HuH-7.5 (cell line): ENCODE data around the gene SH3RF3.

ENCODE experiments used
- DNase-seq: peaks from one replicate; pipeline ENCODE4 v3.0.0; 2011; ENCODE audit warnings: low spot score

The SH3RF3 gene

DNA sequence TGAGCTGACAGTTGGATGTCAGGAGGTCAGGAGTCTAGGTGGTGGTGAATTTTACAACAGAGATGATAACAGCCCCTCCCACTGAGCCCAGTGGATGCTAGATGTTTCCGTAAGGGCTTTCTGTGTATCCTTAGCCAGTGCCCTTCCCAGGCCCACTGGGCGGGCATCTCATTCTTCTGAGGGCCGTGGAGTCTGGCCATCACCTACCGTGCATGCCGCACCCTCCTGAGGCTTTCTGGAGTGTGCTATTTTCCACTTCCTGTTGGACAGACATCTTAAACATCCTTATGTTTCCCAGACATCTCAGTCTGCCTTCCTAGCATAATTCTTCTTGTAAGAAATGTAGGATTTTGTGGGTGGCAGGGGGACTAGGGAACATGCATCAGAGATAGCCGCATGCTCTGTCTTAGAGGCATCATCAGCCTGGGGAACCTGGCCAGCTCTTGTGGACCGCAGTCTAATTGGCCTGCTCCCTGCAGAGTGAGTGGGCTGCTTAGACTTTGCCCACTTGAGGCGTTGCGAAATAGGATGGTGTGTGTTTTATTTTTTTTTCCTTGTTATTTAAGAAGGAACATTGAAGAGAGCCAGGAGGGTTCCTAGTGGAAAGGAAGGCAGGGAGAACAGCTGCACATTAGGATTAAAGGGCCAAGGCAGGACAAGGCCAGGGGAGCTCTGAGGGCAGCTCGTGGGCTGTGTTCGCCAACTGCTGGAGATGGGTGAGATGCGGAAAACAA is 135.8 kb downstream of the SH3RF3 start:
- no peak for DNase-seq

DNA sequence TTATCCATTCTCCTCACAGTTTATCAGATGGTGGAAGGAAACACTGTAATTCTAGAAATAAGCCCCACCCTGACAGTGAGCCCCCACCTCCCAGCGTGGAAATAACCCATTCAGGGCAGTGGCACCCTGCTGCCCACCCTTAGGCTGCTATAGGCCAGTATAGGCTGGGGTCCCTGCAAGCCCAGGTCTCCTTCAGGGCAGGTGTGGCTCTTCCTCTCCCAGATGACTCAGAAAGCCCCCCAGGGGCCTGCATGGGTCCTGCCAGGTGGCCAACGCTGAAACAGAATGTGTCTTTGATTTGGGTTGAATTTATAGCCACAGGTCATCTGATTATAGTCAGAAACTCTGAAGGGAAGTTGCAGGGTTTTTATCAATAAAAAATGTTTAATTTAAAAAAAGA is 136.4 kb downstream of the SH3RF3 start:
- no peak for DNase-seq

GRCh38 chr2:109265953-109266352 is 136.9 kb downstream of the SH3RF3 start:
- no peak for DNase-seq

DNA sequence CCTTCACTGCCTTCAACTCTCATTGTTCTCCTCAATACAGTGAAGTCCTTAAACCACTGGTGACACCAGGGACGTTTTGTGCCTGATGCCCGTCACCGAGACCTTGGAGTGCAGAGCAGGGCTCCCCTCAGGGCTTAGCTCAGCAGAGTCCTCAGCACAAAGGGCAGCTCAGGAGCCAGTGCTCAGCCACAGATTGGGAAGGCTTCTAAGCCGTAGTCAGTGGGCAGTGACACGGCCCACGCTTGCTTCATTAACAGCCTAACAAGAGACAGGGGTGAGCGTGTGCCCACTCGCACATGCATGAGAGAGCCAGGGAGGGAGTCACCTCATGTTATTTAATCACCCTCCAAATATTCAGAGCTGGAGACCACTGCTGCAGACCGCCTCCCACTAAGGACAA is 137.5 kb downstream of the SH3RF3 start:
- DNase-seq, result no peak

DNA sequence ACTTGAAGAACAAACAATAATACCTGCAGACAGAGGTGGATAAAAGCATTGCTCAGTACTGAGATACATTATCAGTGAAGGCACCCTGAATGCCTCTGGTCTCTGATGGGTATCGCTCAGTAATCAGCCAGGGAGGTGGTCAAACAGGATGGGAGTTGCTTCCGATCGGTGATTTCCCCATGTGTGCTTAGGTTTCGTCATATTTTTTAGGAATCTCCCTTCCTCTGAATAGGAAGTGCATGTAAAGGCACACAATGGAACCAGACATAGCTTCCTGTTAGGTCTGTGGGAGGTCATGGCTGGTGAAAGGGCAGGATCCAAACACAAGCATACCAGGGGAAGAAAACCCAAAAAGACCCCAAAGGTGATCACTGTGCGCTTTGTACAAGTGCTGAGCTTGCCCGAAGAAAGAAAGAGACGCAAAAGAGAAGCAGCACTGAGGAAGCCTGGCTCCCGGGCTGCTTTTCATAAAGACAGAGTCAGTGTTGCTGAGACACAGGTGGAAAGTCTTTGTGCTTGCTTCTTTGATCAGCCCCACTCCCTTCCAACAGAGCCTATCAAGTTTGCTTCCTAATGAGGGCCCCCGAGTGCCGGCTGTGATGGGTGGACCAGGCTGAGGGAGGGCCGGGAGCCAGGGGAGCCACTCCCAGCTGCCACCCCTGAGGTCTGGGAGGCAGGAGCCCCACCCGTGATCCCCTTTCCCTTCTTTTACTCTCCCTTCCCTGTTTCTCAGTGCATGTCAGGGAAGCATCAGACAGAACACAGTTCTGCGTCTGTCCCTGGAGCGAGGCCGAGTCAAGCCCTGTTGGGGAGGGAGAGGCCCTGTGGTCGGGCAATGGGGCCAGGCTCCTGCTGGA is 138.2 kb downstream of the SH3RF3 start:
- peak; percentile 33 for DNase-seq

DNA sequence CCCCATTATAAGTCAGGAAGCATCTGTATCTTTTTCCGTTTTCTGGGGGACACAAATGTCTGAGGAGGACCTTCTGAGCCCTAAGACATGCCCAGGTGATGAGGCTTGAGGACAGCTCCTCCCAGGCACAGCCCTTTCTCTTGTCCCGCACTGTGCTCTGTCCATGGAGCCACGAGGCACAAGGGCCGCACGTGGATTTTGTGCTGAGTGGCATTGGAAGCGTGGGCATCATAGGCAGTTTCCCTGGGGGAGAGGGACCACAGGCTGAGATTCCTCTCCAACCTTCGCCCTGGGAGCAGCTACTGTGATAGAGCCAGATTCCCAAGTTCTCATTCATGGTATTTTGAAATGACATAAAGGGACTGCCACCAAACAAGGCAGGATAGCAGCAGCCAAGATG is 139.9 kb downstream of the SH3RF3 start:
- no peak for DNase-seq

DNA sequence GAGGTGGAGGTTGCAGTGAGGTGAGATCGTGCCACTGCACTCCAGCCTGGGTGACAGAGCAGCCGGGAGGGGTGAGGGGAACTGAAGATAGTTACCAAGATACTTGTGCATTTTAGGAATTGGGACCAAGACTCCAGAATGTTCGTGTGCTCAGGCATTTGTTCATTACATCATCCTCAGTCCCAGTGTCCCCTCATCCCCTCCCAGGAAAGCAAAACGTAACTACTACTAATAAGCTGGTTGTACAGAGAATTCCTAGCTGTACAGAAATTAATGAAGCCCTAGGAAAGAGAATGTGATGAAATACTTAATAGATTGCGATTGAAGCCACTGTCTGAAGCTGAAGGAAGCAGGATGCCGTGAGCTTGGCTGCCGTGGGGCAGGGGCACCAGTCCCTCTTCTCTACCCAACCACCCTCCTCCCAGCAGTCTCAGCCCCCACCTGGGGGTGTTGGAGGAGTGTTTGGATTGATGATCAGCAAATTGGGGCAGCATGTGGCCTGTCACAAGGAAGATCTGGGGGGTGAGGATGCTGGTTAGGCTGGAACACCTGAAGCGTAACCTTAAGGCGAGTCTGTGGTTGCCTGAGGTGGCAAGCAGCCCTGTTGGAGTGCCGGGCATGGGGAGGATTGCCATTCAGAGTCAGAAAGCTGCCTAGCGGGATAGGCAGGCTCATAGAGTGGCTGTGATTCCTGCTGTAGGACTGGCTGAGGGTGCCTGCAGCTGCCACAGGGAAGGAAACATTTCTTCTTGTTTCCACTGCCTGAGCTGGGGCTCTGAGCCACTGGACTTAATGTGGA is 140.9 kb downstream of the SH3RF3 start:
- no peak for DNase-seq

DNA sequence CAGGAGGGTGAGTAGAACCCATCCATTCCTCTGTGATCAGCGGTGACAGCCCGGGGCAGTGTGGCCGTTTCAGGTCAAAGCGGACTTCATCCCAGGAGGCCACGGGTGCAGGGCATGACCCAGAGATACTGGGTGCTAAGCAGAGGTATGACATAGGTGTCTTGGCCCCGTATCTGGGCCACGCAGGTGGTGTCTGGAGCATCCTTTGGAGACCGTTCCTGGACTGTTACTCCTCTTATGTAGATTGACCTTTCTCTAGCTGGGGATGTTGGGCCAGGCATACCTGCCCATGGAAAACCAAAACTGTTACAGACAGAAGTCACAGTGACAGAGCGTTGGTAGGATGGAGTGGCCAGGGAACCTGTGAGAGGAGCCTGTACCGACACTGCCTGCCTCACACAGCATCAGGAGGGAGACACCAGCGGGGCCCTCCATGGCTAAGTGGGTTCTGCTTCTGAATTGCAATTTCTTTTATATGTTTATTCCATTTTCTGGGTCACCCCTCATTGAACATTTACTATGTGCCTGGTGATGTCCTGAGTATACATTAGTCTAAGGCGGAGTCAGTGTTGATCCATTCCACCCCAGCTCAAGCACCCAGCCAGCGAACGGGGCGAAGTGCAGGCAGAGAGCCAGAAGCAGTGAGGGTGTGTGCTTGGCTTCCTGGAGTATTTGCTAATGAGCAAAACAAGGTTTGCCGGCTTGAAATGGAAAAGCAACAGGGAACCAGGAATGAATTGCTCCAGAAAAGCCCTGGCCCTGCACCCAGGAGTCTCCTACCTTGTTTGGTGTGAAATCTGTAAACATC is 141.7 kb downstream of the SH3RF3 start:
- DNase-seq, result no peak

GRCh38 chr2:109271920-109272319 is 142.9 kb downstream of the SH3RF3 start:
- no peak for DNase-seq

- DNase-seq, result no peak
These were observed 143.5 kb downstream of the SH3RF3 start for GRCh38 chr2:109272461-109272860.

- no peak for DNase-seq
These were observed 146.4 kb downstream of the SH3RF3 start for GRCh38 chr2:109275120-109276012.

DNA sequence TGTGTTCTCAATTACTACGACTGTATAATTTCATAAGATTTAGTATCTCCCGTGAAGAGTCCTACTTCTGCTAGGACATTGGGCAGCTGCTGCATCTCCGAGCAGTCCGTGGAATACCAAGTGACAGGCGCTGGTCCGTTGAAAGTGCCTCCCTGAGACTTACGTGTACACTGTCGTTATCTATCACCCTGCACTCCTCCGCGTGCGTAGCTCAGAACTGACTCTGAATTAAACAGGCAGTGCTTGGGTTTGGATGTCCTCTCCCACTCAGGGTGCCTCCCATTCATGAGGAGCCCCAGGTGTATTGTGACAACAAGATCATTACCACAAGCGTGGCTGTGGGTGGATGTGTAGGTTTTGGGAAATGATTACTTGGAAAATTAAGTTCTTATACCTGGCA is 148.4 kb downstream of the SH3RF3 start:
- DNase-seq, result no peak

- DNase-seq, result no peak
These were observed 150.3 kb downstream of the SH3RF3 start for GRCh38 chr2:109279243-109279860.

- no peak for DNase-seq
These were observed 151.8 kb downstream of the SH3RF3 start for GRCh38 chr2:109280804-109281203.

- no peak for DNase-seq
These were observed 153.4 kb downstream of the SH3RF3 start for GRCh38 chr2:109282360-109282759.

DNA sequence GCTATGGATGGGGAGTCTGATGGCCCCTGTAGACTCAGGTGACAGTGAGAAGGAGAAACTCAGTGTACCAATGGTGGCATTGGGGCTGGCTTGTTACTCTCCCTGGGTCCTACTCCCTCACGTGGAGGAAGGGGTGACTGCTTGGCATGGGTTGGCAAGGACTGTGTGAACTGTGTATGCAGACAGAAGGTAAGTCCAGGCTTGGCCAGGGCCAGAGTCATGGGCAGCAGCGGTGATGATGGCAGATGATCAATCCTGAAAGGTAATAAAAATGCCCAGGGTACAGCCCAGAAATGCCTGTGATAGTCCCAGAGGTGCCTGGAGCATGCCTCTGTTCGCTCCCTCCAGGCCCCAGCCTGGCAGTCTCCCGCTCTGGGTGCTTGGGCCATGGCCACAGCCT is 153.9 kb downstream of the SH3RF3 start:
- no peak for DNase-seq

DNA sequence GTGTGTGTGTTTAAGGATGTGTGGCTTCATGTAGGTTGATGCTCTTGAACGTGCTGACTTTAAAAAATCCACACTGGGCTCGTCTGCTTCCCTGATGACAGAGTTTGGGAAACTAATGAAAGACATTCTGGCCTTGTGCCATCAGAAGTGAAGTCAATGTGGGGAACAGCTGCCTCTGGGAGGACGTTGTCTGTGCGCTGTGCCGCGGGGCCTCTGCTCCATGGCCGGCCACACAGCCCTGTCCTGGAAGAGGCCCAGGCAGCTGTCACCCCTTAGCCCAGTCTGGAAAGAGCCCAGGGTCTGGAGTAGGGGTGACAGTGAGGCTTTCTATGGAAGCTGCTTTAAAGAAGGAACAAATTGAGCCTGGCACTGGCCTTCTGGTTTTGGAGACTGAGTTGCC is 155.8 kb downstream of the SH3RF3 start:
- no peak for DNase-seq

GRCh38 chr2:109285244-109285651 is 156.2 kb downstream of the SH3RF3 start:
- no peak for DNase-seq

DNA sequence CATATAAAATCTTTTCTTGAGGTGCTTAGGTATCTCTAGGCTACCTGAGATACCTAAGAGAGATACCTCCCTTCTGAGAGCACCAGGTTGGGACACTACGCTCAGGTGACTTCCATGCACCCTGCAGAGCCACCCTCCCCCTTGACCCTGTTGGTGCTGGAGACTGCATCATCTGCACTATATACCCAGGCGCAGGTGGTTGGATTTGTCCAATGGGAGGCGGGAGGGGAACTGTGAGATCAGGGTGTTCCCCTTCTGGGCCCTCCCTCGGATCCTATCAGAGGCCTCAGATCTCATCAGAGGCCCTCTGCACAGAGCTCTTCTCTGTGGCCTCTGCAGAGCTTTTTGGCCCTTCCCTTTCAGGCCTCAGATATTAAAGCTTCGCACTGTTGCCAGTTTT is 158.4 kb downstream of the SH3RF3 start:
- DNase-seq, result no peak

GRCh38 chr2:109287838-109288237 is 158.8 kb downstream of the SH3RF3 start:
- no peak for DNase-seq
